NCI-H1930 (cell line): ENCODE data around the gene SORL1.

Experiments
- DNase-seq, 2 experiments: peaks; one replicate each; lab custom pipeline; 2025; lab: John Stamatoyannopoulos, UW

SORL1 gene

GRCh38 chr11:121536126-121536525, 84.0 kb downstream of the SORL1 start:
- no peak for DNase-seq

GRCh38 chr11:121538054-121538453, 85.9 kb downstream of the SORL1 start:
- DNase-seq: no peak

GRCh38 chr11:121539000-121539399, 86.9 kb downstream of the SORL1 start:
- no peak for DNase-seq

- DNase-seq: no peak
Observed at GRCh38 chr11:121540627-121541026, 88.5 kb downstream of the SORL1 start.

- no peak for DNase-seq
Observed at GRCh38 chr11:121543836-121544380, 91.8 kb downstream of the SORL1 start.

- DNase-seq: no peak
Observed at GRCh38 chr11:121544956-121545355, 92.8 kb downstream of the SORL1 start.

GRCh38 chr11:121547574-121547973, 95.5 kb downstream of the SORL1 start:
- no peak for DNase-seq

- no peak for DNase-seq
Observed at GRCh38 chr11:121550247-121551030, 98.3 kb downstream of the SORL1 start.

GRCh38 chr11:121551463-121551862, 99.3 kb downstream of the SORL1 start:
- DNase-seq: no peak

- DNase-seq: no peak
Observed at GRCh38 chr11:121552154-121552553, 100.0 kb downstream of the SORL1 start.

- DNase-seq: no peak
Observed at GRCh38 chr11:121552644-121553043, 100.5 kb downstream of the SORL1 start.

GRCh38 chr11:121553389-121553788, 101.3 kb downstream of the SORL1 start:
- no peak for DNase-seq

GRCh38 chr11:121553806-121554205, 101.7 kb downstream of the SORL1 start:
- DNase-seq: no peak

- DNase-seq: no peak
Observed at GRCh38 chr11:121554552-121554951, 102.4 kb downstream of the SORL1 start.

- no peak for DNase-seq
Observed at GRCh38 chr11:121555121-121555520, 103.0 kb downstream of the SORL1 start.

- no peak for DNase-seq
Observed at GRCh38 chr11:121556937-121557336, 104.8 kb downstream of the SORL1 start.

GRCh38 chr11:121557348-121557747, 105.2 kb downstream of the SORL1 start:
- DNase-seq: no peak

GRCh38 chr11:121559606-121560200, 107.6 kb downstream of the SORL1 start:
- DNase-seq: no peak

GRCh38 chr11:121560236-121560635, 108.1 kb downstream of the SORL1 start:
- DNase-seq: no peak

- DNase-seq: no peak
Observed at GRCh38 chr11:121561240-121561639, 109.1 kb downstream of the SORL1 start.

- DNase-seq: no peak
Observed at GRCh38 chr11:121561716-121562115, 109.6 kb downstream of the SORL1 start.

GRCh38 chr11:121563003-121563402, 110.9 kb downstream of the SORL1 start:
- DNase-seq: no peak
